T47D (cell line): ENCODE measurements around the gene ISCA2.

Experiments used
- DNase-seq, 2 experiments: peaks; one replicate each; pipeline versions ENCODE4 v3.0.0 to v3.0.0-alpha.2; 2011 to 2012; ENCODE audit warnings: low read depth in 1 of 2, low spot score in 1 of 2
- JUND ChIP-seq: IDR thresholded peaks from 2 replicates; pipeline ENCODE4 v1.6.1; 2012; ENCODE audit warnings: low read depth
- in situ Hi-C: cut with HindIII; loops from 2 replicates; pipeline ENCODE4 v1.10.0; 2016; ENCODE audit warnings: low sequenced_read_pairs, low pct_unique_long_range_greater_than_20kb

The ISCA2 gene

GRCh38 chr14:74516451-74517160 lies 23.0 kb downstream of the ISCA2 start:
- no peak for TF ChIP-seq JUND
- in situ Hi-C loops: no loop called here
- DNase-seq: no peak

GRCh38 chr14:74517731-74518130 lies 24.2 kb downstream of the ISCA2 start:
- TF ChIP-seq JUND: no peak
- in situ Hi-C loops: no loop called here

GRCh38 chr14:74518221-74518620 lies 24.7 kb downstream of the ISCA2 start:
- no peak for DNase-seq
- in situ Hi-C loops: no loop called here
- TF ChIP-seq JUND: no peak

More at GRCh38 chr14:74517731-74518130, 24.2 kb downstream of the ISCA2 start:
- no peak for DNase-seq

GRCh38 chr14:74519316-74520074 lies 25.9 kb downstream of the ISCA2 start:
- DNase-seq: no peak
- in situ Hi-C loops: no loop called here
- TF ChIP-seq JUND: no peak

- in situ Hi-C loops: no loop called here
- no peak for DNase-seq
- no peak for TF ChIP-seq JUND
These were observed 28.2 kb downstream of the ISCA2 start for GRCh38 chr14:74521756-74522155.

GRCh38 chr14:74522740-74523139 lies 29.2 kb downstream of the ISCA2 start:
- TF ChIP-seq JUND: no peak
- in situ Hi-C loops: no loop called here
- DNase-seq: no peak

- in situ Hi-C loops: no loop called here
- TF ChIP-seq JUND: no peak
- no peak for DNase-seq
These were observed 30.7 kb downstream of the ISCA2 start for GRCh38 chr14:74524076-74524811.

GRCh38 chr14:74524812-74525135 lies 31.2 kb downstream of the ISCA2 start:
- in situ Hi-C loops: no loop called here
- no peak for DNase-seq
- no peak for TF ChIP-seq JUND

- in situ Hi-C loops: no loop called here
- TF ChIP-seq JUND: no peak
- no peak for DNase-seq
These were observed 31.8 kb downstream of the ISCA2 start for GRCh38 chr14:74525361-74525851.

- no peak for TF ChIP-seq JUND
- DNase-seq: peak; percentile 48
- in situ Hi-C loops: no loop called here
These were observed 33.5 kb downstream of the ISCA2 start for GRCh38 chr14:74526854-74527585.

- DNase-seq: peak; percentile 42 to 64
- in situ Hi-C loops: no loop called here
- TF ChIP-seq JUND: no peak
These were observed 34.2 kb downstream of the ISCA2 start for GRCh38 chr14:74527736-74528280.

GRCh38 chr14:74528406-74528805 lies 34.8 kb downstream of the ISCA2 start:
- in situ Hi-C loops: no loop called here
- DNase-seq: no peak
- TF ChIP-seq JUND: no peak
